HCT116 (cell line): ENCODE results near the gene SHISA8. TPM values are rescaled to one million over a fixed set of nuclear protein-coding genes. Genes with fewer than 3 reads are reported as not detected.

ENCODE experiments used
- ATAC-seq: fragments of 200-7000 bp; cut with Tn5 transposase; 2 replicates; pipeline ENCODE4 v1.9.1; 2020; ENCODE audit warnings: mild to moderate bottlenecking, moderate library complexity
- BruUV-seq: library from RNA; stranded (reverse); fragments of 400-500 nt; replicated peaks from 2 replicates; lab custom pipeline; 2021; lab: Mats Ljungman, UMichigan
- CTCF ChIA-PET: fragments of 300-600 bp; sonication (Branson Sonifier 250); formaldehyde crosslinking; loops from one replicate; lab custom pipeline; 2021; ENCODE audit warnings: antibody characterized with exemption; lab: Charles Lee
- POLR2A ChIA-PET: fragments of 300-600, 350-600 bp; sonication (Branson Sonifier 250); formaldehyde crosslinking; loops from one replicate; lab custom pipeline; 2021; ENCODE audit warnings: antibody characterized with exemption; lab: Charles Lee
- RAD21 ChIA-PET, 2 experiments: fragments of 300-600 bp; sonication (Branson Sonifier 250); formaldehyde crosslinking; loops; one replicate each; lab custom pipeline; 2023; ENCODE audit warnings: low total read pairs in 2 of 2; ENCODE audit not compliant: uncharacterized antibody in 2 of 2, unreplicated experiment in 2 of 2, low non-redundant PET in 1 of 2; lab: Charles Lee
- DNase-seq: peaks from one replicate; pipeline ENCODE4 v3.0.0-alpha.2; 2010; ENCODE audit warnings: low read depth, low spot score
- H2AFZ ChIP-seq: fragments of 200-600 bp; shearing (Covaris generic), sonication (generic); 2 replicates; pipeline ENCODE4 v1.6.1; 2017; ENCODE audit warnings: low read depth, mixed run types, mixed read lengths, antibody characterized with exemption, low read length; ENCODE audit not compliant: poor library complexity, severe bottlenecking
- H3K27ac ChIP-seq: 2 replicates; pipeline ENCODE4 v1.5.1; 2012; ENCODE audit warnings: low read depth, low read length
- H3K27me3 ChIP-seq: fragments of 200-600 bp; sonication (generic); 2 replicates; pipeline ENCODE4 v1.6.1; 2016; ENCODE audit warnings: mixed run types, low read length, mixed read lengths; ENCODE audit not compliant: insufficient read depth
- H3K36me3 ChIP-seq, 2 experiments: fragments of 200-500 bp in 1 of 2; fragments of 200-600 bp in 1 of 2; sonication (Bioruptor generic) in 1 of 2; sonication (generic) in 1 of 2; 2 replicates each; pipeline versions ENCODE4 v1.5.1 to v1.6.1; 2014 to 2016; ENCODE audit warnings: low read length in 2 of 2, inconsistent platforms in 1 of 2, mixed read lengths in 1 of 2, mixed run types in 1 of 2; ENCODE audit not compliant: insufficient read depth in 2 of 2, control insufficient read depth in 1 of 2
- H3K4me1 ChIP-seq, 2 experiments: fragments of 200-600 bp in 1 of 2; sonication (generic) in 1 of 2; 2 replicates each; pipeline versions ENCODE4 v1.5.1 to v1.6.1; 2012 to 2017; ENCODE audit warnings: low read length in 2 of 2, inconsistent platforms in 1 of 2, mild to moderate bottlenecking in 1 of 2, mixed read lengths in 1 of 2, mixed run types in 1 of 2, moderate library complexity in 1 of 2; ENCODE audit not compliant: insufficient read depth in 2 of 2, control insufficient read depth in 1 of 2
- H3K4me2 ChIP-seq: fragments of 200-600 bp; sonication (generic); 2 replicates; pipeline ENCODE4 v1.6.1; 2017; ENCODE audit warnings: mixed run types, low read length, mixed read lengths
- H3K4me3 ChIP-seq, 2 experiments: fragments of 200-600 bp in 1 of 2; sonication (generic) in 1 of 2; replicated peaks in 1 of 2; 2 replicates each; pipeline ENCODE4 v1.5.1; 2011 to 2016; ENCODE audit warnings: low read length in 2 of 2, control low read depth in 1 of 2, low read depth in 1 of 2, mild to moderate bottlenecking in 1 of 2, mixed read lengths in 1 of 2, mixed run types in 1 of 2
- H3K79me2 ChIP-seq: fragments of 200-600 bp; sonication (generic); 2 replicates; pipeline ENCODE4 v1.6.1; 2017; ENCODE audit warnings: mild to moderate bottlenecking, mixed run types, low read length, moderate library complexity, mixed read lengths; ENCODE audit not compliant: insufficient read depth
- H3K9ac ChIP-seq: fragments of 200-600 bp; sonication (generic); 2 replicates; pipeline ENCODE4 v1.6.1; 2016; ENCODE audit warnings: low read length, mixed read lengths
- H3K9me2 ChIP-seq: fragments of 200-600 bp; sonication (generic), shearing (Covaris generic); 2 replicates; pipeline ENCODE4 v1.6.1; 2017; ENCODE audit warnings: mixed run types, mild to moderate bottlenecking, moderate library complexity; ENCODE audit not compliant: insufficient read depth
- H3K9me3 ChIP-seq, 2 experiments: fragments of 200-500 bp in 1 of 2; fragments of 200-600 bp in 1 of 2; sonication (Bioruptor generic) in 1 of 2; sonication (generic) in 1 of 2; 2 replicates each; pipeline ENCODE4 v1.6.1; 2014 to 2017; ENCODE audit warnings: low read length in 2 of 2, mixed read lengths in 2 of 2, inconsistent platforms in 1 of 2, low read depth in 1 of 2, mild to moderate bottlenecking in 1 of 2, mixed run types in 1 of 2, moderate library complexity in 1 of 2; ENCODE audit not compliant: control insufficient read depth in 1 of 2, insufficient read depth in 1 of 2
- H4K20me1 ChIP-seq: fragments of 200-600 bp; sonication (generic), shearing (Covaris generic); 2 replicates; pipeline ENCODE4 v1.6.1; 2017; ENCODE audit warnings: mixed run types, mild to moderate bottlenecking, moderate library complexity; ENCODE audit not compliant: insufficient read depth
- ATF3 ChIP-seq: IDR thresholded peaks from 2 replicates; pipeline ENCODE4 v1.6.1; 2012
- CEBPB ChIP-seq: IDR thresholded peaks from 2 replicates; pipeline ENCODE4 v1.6.1; 2012; ENCODE audit warnings: low read depth
- CTCF ChIP-seq, 3 experiments: fragments of 200-600 bp in 1 of 3; sonication (generic) in 1 of 3; IDR thresholded peaks in 2 of 3; conservative IDR thresholded peaks in 1 of 3; 2 replicates each; pipeline ENCODE4 v1.5.1; 2012 to 2017; ENCODE audit warnings: low read depth in 2 of 3, low read length in 2 of 3, antibody characterized with exemption in 1 of 3, borderline replicate concordance in 1 of 3, control low read depth in 1 of 3, mild to moderate bottlenecking in 1 of 3, mixed read lengths in 1 of 3, mixed run types in 1 of 3, moderate library complexity in 1 of 3; ENCODE audit not compliant: insufficient read depth in 1 of 3
- EGR1 ChIP-seq: IDR thresholded peaks from 2 replicates; pipeline ENCODE4 v1.6.1; 2012; ENCODE audit warnings: low read depth
- ELF1 ChIP-seq: IDR thresholded peaks from 2 replicates; pipeline ENCODE4 v1.6.1; 2012; ENCODE audit warnings: low read depth, borderline replicate concordance
- EZH2 ChIP-seq: fragments of 200-600 bp; sonication (generic); IDR thresholded peaks from 2 replicates; pipeline ENCODE4 v1.6.1; 2017; ENCODE audit warnings: antibody characterized with exemption, mixed run types
- MAX ChIP-seq: IDR thresholded peaks from 2 replicates; pipeline ENCODE4 v1.6.1; 2012
- POLR2A ChIP-seq: IDR thresholded peaks from 2 replicates; pipeline ENCODE4 v1.7.0; 2011; ENCODE audit warnings: borderline replicate concordance; ENCODE audit not compliant: insufficient read depth, insufficient read length; ENCODE audit errors: extremely low read depth
- RAD21 ChIP-seq: IDR thresholded peaks from 2 replicates; pipeline ENCODE4 v1.6.1; 2012; ENCODE audit warnings: low read depth, mild to moderate bottlenecking
- REST ChIP-seq: IDR thresholded peaks from 2 replicates; pipeline ENCODE4 v1.6.1; 2012; ENCODE audit warnings: low read depth
- YY1 ChIP-seq: IDR thresholded peaks from 2 replicates; pipeline ENCODE4 v1.6.1; 2011; ENCODE audit warnings: low read length, low read depth, moderate library complexity, mild to moderate bottlenecking; ENCODE audit not compliant: insufficient replicate concordance; ENCODE audit errors: extremely low read depth
- ZFX ChIP-seq: fragments of 450-650 bp; IDR thresholded peaks from 2 replicates; pipeline ENCODE4 v1.6.1; 2017
- ZNF274 ChIP-seq: fragments of 200-500 bp; sonication (Bioruptor generic); IDR thresholded peaks from 2 replicates; pipeline ENCODE4 v1.6.1; 2014; ENCODE audit warnings: mild to moderate bottlenecking, low read depth, low read length, inconsistent platforms
- intact Hi-C: fragments of 100-400 bp; cut with micrococcal nuclease; formaldehyde crosslinking; loops from 2 replicates; pipeline ENCODE4 v1.10.0; 2022
- total RNA-seq: library from RNA; stranded (reverse); gene quantifications from one replicate; pipeline ENCODE4 v1.2.1, GENCODE V29; 2021; ENCODE audit not compliant: unreplicated experiment

Gene SHISA8
- total RNA-seq, 1 experiment from 2014 or later = 13.9 TPM

GRCh38 chr22:41939981-41940831 is 25.3 kb upstream of the SHISA8 start:
- no peak overlapping the region for H3K9ac ChIP-seq
- H2AFZ ChIP-seq = no peak overlapping the region
- H3K9me2 ChIP-seq = no peaks in the 10 kb centered on the region
- peaks cover 28 to 67% of the 10 kb centered on the region in 2 experiments for H3K36me3 ChIP-seq
- H4K20me1 ChIP-seq = peaks cover 9% of the 10 kb centered on the region; the same call in 1 of the 2 replicates
- POLR2A ChIA-PET = interaction anchor here (0.9 to 1.6 kb wide), 2 partner anchors 15 to 273 kb away, joined by 4 to 6 read pairs; no protein-coding TSS in a partner anchor
- CTCF ChIA-PET = interaction anchor here (1.0 to 3.6 kb wide), 4 partner anchors 107 to 273 kb away, joined by 6 to 62 read pairs (median 10); partner anchors contain the start of gene SREBF2
- no peak overlapping the region for H3K4me3 ChIP-seq
- no TSS peak for BruUV-seq
- no peak for DNase-seq
- H3K9me3 ChIP-seq = no peaks in the 10 kb centered on the region
- H3K4me2 ChIP-seq = no peak overlapping the region
- H3K27me3 ChIP-seq = no peaks in the 10 kb centered on the region
- no peak for ATAC-seq
- peaks cover 3 to 13% of the 10 kb centered on the region in 2 experiments; a peak in 3 of 4 replicates for H3K4me1 ChIP-seq
- intact Hi-C loops = no loop called here
- RAD21 ChIA-PET = interaction anchor here in 1 of 2 experiments (1.6 kb wide), 1 partner anchor 243 kb away, joined by 9 read pairs; no protein-coding TSS in a partner anchor
- TF ChIP-seq CTCF (IDR thresholded peaks at IDR 0.05 in 2 of 3, conservative IDR thresholded peaks at IDR 0.05 in 1 of 3; ENCODE audit: borderline replicate concordance in 1 of 3, insufficient read depth in 1 of 3, low read depth in 2 of 3, low read length in 2 of 3) = no peak
- TF ChIP-seq ATF3 = no peak
- H3K27ac ChIP-seq = peak overlapping the region; percentile 42; the same call in 1 of the 2 replicates
- peaks cover 62% of the 10 kb centered on the region for H3K79me2 ChIP-seq

GRCh38 chr22:41936894-41937169 is 22.0 kb upstream of the SHISA8 start:
- Histone ChIP-seq H3K27me3 (no peaks in the 10 kb centered on the region), H3K9me3 (no peaks in the 10 kb centered on the region), H3K79me2 (peaks cover 31% of the 10 kb centered on the region; the same call in 1 of the 2 replicates), H4K20me1 (peaks cover 5% of the 10 kb centered on the region; the same call in 1 of the 2 replicates), H3K27ac (no peak overlapping the region), H3K4me3 (no peak overlapping the region), H2AFZ (no peak overlapping the region), H3K36me3 (peaks cover 4 to 40% of the 10 kb centered on the region in 2 experiments; a peak in 3 of 4 replicates), H3K4me1 (0 out of 4 replicates have a peak, but pooled peaks cover 0 to 5% of the 10 kb centered on the region in 2 experiments), H3K9me2 (no peaks in the 10 kb centered on the region), H3K9ac (no peak overlapping the region), H3K4me2 (no peak overlapping the region)
- BruUV-seq = no TSS peak
- ChIA-PET CTCF (no interaction called here), POLR2A (no interaction called here), RAD21 (no interaction called here)
- ATAC-seq (no peak), DNase-seq (no peak)
- intact Hi-C loops = no loop called here
- TF ChIP-seq RAD21 (no peak), ZNF274 (no peak), MAX (no peak), ELF1 (no peak), POLR2A (no peak), EGR1 (no peak), CEBPB (no peak), ZFX (no peak), YY1 (no peak), EZH2 (no peak), REST (no peak)
